ENCODE data around the gene CROCC. TPM values are rescaled to one million over a fixed set of nuclear protein-coding genes. Genes with fewer than 3 reads are reported as not detected.

Gene CROCC
- total RNA-seq, 1 donor from 2014 or later, result 31.9 TPM

- Histone ChIP-seq H3K27ac (peak overlapping the region; percentile 61), H3K4me1 (peaks cover 27% of the 10 kb centered on the region), H3K9me3 (no peaks in the 10 kb centered on the region), H3K27me3 (no peaks in the 10 kb centered on the region), H3K36me3 (peaks cover 0 to 17% of the 10 kb centered on the region in 2 donors), H3K4me3 (no peak overlapping the region)
- intact Hi-C loops (cut with DNase I), result no loop called here
- TF ChIP-seq POLR2AphosphoS5 (IDR thresholded peaks at IDR 0.05; ENCODE audit: insufficient read depth in 1 of 2, low read depth in 1 of 2) (peak; percentile 24 to 69), POLR2A (IDR thresholded peaks at IDR 0.05) (no peak), CTCF (IDR thresholded peaks at IDR 0.05) (no peak)
- no peak for DNase-seq (ENCODE audit: extremely low spot score in 2 of 2)
Measured at GRCh38 chr1:16984717-16985116, 63.0 kb downstream of the CROCC start.

GRCh38 chr1:16986113-16986512 is 64.4 kb downstream of the CROCC start:
- no peak for DNase-seq (ENCODE audit: extremely low spot score in 2 of 2)
- H3K27ac ChIP-seq, result no peak overlapping the region
- intact Hi-C loops (cut with DNase I), result no loop called here
- peaks cover 15% of the 10 kb centered on the region for H3K4me1 ChIP-seq
- TF ChIP-seq POLR2AphosphoS5 (IDR thresholded peaks at IDR 0.05; ENCODE audit: insufficient read depth in 1 of 2, low read depth in 1 of 2), result no peak
- H3K27me3 ChIP-seq, result no peaks in the 10 kb centered on the region
- no peaks in the 10 kb centered on the region for H3K9me3 ChIP-seq
- peaks cover 0 to 22% of the 10 kb centered on the region in 2 donors for H3K36me3 ChIP-seq
- H3K4me3 ChIP-seq, result no peak overlapping the region

- TF ChIP-seq CTCF (IDR thresholded peaks at IDR 0.05) (no peak), POLR2A (IDR thresholded peaks at IDR 0.05) (no peak), POLR2AphosphoS5 (IDR thresholded peaks at IDR 0.05; ENCODE audit: insufficient read depth in 1 of 2, low read depth in 1 of 2) (no peak)
- Histone ChIP-seq H3K9me3 (no peaks in the 10 kb centered on the region), H3K4me1 (peaks cover 14% of the 10 kb centered on the region), H3K27ac (no peak overlapping the region), H3K36me3 (peaks cover 0 to 22% of the 10 kb centered on the region in 2 donors), H3K4me3 (no peak overlapping the region), H3K27me3 (no peaks in the 10 kb centered on the region)
- DNase-seq (ENCODE audit: extremely low spot score in 2 of 2), result no peak
- intact Hi-C loops (cut with DNase I), result no loop called here
Measured at GRCh38 chr1:16986560-16986959, 64.8 kb downstream of the CROCC start.

GRCh38 chr1:16986962-16987361 is 65.2 kb downstream of the CROCC start:
- H3K36me3 ChIP-seq, result peaks cover 0 to 22% of the 10 kb centered on the region in 2 donors
- no peaks in the 10 kb centered on the region for H3K27me3 ChIP-seq
- H3K4me1 ChIP-seq, result peaks cover 14% of the 10 kb centered on the region
- no peaks in the 10 kb centered on the region for H3K9me3 ChIP-seq
- no peak overlapping the region for H3K27ac ChIP-seq
- TF ChIP-seq POLR2A (IDR thresholded peaks at IDR 0.05) (no peak), CTCF (IDR thresholded peaks at IDR 0.05) (no peak), POLR2AphosphoS5 (IDR thresholded peaks at IDR 0.05; ENCODE audit: insufficient read depth in 1 of 2, low read depth in 1 of 2) (no peak)
- no peak for DNase-seq (ENCODE audit: extremely low spot score in 2 of 2)
- intact Hi-C loops (cut with DNase I), result no loop called here
- no peak overlapping the region for H3K4me3 ChIP-seq

GRCh38 chr1:16988210-16988609 is 66.5 kb downstream of the CROCC start:
- intact Hi-C loops (cut with DNase I), result no loop called here
- no peak for DNase-seq (ENCODE audit: extremely low spot score in 2 of 2)
- H3K27ac ChIP-seq, result no peak overlapping the region
- no peaks in the 10 kb centered on the region for H3K9me3 ChIP-seq
- H3K4me1 ChIP-seq, result peaks cover 14% of the 10 kb centered on the region
- no peaks in the 10 kb centered on the region for H3K27me3 ChIP-seq
- H3K36me3 ChIP-seq, result peaks cover 0 to 22% of the 10 kb centered on the region in 2 donors
- no peak overlapping the region for H3K4me3 ChIP-seq
- TF ChIP-seq POLR2AphosphoS5 (IDR thresholded peaks at IDR 0.05; ENCODE audit: insufficient read depth in 1 of 2, low read depth in 1 of 2) (no peak), POLR2A (IDR thresholded peaks at IDR 0.05) (no peak), CTCF (IDR thresholded peaks at IDR 0.05) (no peak)
